H1 (cell line): ENCODE measurements around the gene SLX9. TPM values are rescaled to one million over a fixed set of nuclear protein-coding genes. Genes with fewer than 3 reads are reported as not detected.
A peak's percentile ranks its signal among the peaks of the same experiment; 100 is the strongest.

Source experiments
- CTCF ChIA-PET: fragments of 300-600 bp; sonication (Branson Sonifier 250); formaldehyde crosslinking; loops from one replicate; lab custom pipeline; 2021; ENCODE audit not compliant: partially characterized antibody; lab: Charles Lee
- POLR2A ChIA-PET: fragments of 300-600 bp; sonication (Branson Sonifier 250); formaldehyde crosslinking; loops from one replicate; lab custom pipeline; 2021; ENCODE audit warnings: inconsistent platforms; ENCODE audit not compliant: partially characterized antibody; lab: Charles Lee
- DNase-seq, 2 experiments: peaks; one replicate each; pipeline versions ENCODE4 v3.0.0 to v3.0.0-alpha.2; 2010 to 2022; ENCODE audit warnings: low spot score in 2 of 2, low read depth in 1 of 2, mixed read lengths in 1 of 2
- FAIRE-seq: peaks from 2 replicates; lab custom pipeline; 2011; peaks lifted over from hg19 to GRCh38; lab: Jason Lieb, UNC
- H2AFZ ChIP-seq: 2 replicates; pipeline ENCODE4 v1.8.1; 2012; ENCODE audit warnings: low read length, inconsistent platforms
- H2AK5ac ChIP-seq: 2 replicates; pipeline ENCODE4 v1.6.1; 2013; ENCODE audit warnings: low read depth, low read length
- H2BK120ac ChIP-seq: replicated peaks from 2 replicates; pipeline ENCODE3; 2013; ENCODE audit warnings: low read depth, low read length, inconsistent platforms
- H2BK12ac ChIP-seq: 2 replicates; pipeline ENCODE4 v1.6.1; 2013; ENCODE audit warnings: low read depth, low read length
- H2BK15ac ChIP-seq: 2 replicates; pipeline ENCODE4 v1.6.1; 2013; ENCODE audit warnings: low read length
- H2BK20ac ChIP-seq: 2 replicates; pipeline ENCODE4 v1.6.1; 2013; ENCODE audit warnings: low read length
- H2BK5ac ChIP-seq: 2 replicates; pipeline ENCODE4 v1.6.1; 2013; ENCODE audit warnings: low read depth, low read length
- H3K14ac ChIP-seq: 2 replicates; pipeline ENCODE4 v1.6.1; 2013; ENCODE audit warnings: inconsistent platforms; ENCODE audit not compliant: insufficient read length
- H3K18ac ChIP-seq: 2 replicates; pipeline ENCODE4 v1.6.1; 2013; ENCODE audit warnings: low read length; ENCODE audit errors: extremely low read depth
- H3K23ac ChIP-seq: 2 replicates; pipeline ENCODE4 v1.6.1; 2013; ENCODE audit warnings: inconsistent platforms; ENCODE audit not compliant: insufficient read length
- H3K23me2 ChIP-seq: 2 replicates; pipeline ENCODE4 v1.6.1; 2013; ENCODE audit warnings: low read depth, low read length
- H3K27ac ChIP-seq: 2 replicates; pipeline ENCODE4 v1.6.1; 2011; ENCODE audit warnings: low read depth, low read length, inconsistent platforms
- H3K27me3 ChIP-seq, 4 experiments: replicated peaks in 1 of 4; 1 replicate in 1 of 4; 2 replicates in 3 of 4; pipeline versions ENCODE4 v1.6.1 to v1.8.1; 2011 to 2013; ENCODE audit warnings: low read length in 3 of 4, mild to moderate bottlenecking in 3 of 4, inconsistent platforms in 2 of 4, mixed read lengths in 2 of 4, moderate library complexity in 1 of 4; ENCODE audit not compliant: control insufficient read depth in 3 of 4, insufficient read depth in 3 of 4; ENCODE audit errors: extremely low read depth in 1 of 4
- H3K36me3 ChIP-seq, 4 experiments: 2 replicates each; pipeline versions ENCODE4 v1.6.1 to v1.8.1; 2011 to 2013; ENCODE audit warnings: mild to moderate bottlenecking in 4 of 4, low read length in 3 of 4, moderate library complexity in 2 of 4, control low read depth in 1 of 4, inconsistent platforms in 1 of 4; ENCODE audit not compliant: insufficient read depth in 4 of 4, control insufficient read depth in 2 of 4
- H3K4ac ChIP-seq: replicated peaks from 2 replicates; pipeline ENCODE3; 2013; ENCODE audit warnings: low read length, low read depth, mixed read lengths, inconsistent platforms; ENCODE audit not compliant: insufficient read length
- H3K4me1 ChIP-seq, 4 experiments: replicated peaks in 1 of 4; 1 replicate in 1 of 4; 2 replicates in 3 of 4; pipeline versions ENCODE4 v1.6.1 to v1.8.1; 2011 to 2013; ENCODE audit warnings: low read length in 3 of 4, inconsistent platforms in 2 of 4, mixed read lengths in 1 of 4; ENCODE audit not compliant: insufficient read depth in 4 of 4, control insufficient read depth in 3 of 4
- H3K4me2 ChIP-seq, 2 experiments: 2 replicates each; pipeline versions ENCODE4 v1.6.1 to v1.8.1; 2011 to 2013; ENCODE audit warnings: low read depth in 2 of 2, low read length in 2 of 2, control low read depth in 1 of 2, inconsistent platforms in 1 of 2, mild to moderate bottlenecking in 1 of 2; ENCODE audit not compliant: insufficient read depth in 1 of 2
- H3K4me3 ChIP-seq, 4 experiments: fragments of 200-600, 300-600 bp in 1 of 4; sonication (generic), shearing (Covaris generic), sonication (Bioruptor Twin) in 1 of 4; 2 replicates each; pipeline versions ENCODE4 v1.5.1 to v1.8.1; 2011 to 2016; ENCODE audit warnings: low read length in 4 of 4, low read depth in 3 of 4, control low read depth in 2 of 4, inconsistent platforms in 2 of 4, mild to moderate bottlenecking in 2 of 4, mixed read lengths in 1 of 4, moderate library complexity in 1 of 4; ENCODE audit not compliant: insufficient read depth in 2 of 4; ENCODE audit errors: extremely low read depth in 1 of 4
- H3K56ac ChIP-seq: replicated peaks from 2 replicates; pipeline ENCODE3; 2013; ENCODE audit warnings: low read depth, mild to moderate bottlenecking, mixed read lengths, low read length, inconsistent platforms; ENCODE audit not compliant: insufficient read length
- H3K79me1 ChIP-seq: 2 replicates; pipeline ENCODE4 v1.6.1; 2013; ENCODE audit warnings: low read depth, low read length, control low read depth
- H3K79me2 ChIP-seq, 2 experiments: 2 replicates each; pipeline versions ENCODE4 v1.6.1 to v1.8.1; 2012 to 2013; ENCODE audit warnings: low read length in 2 of 2, mild to moderate bottlenecking in 2 of 2, inconsistent platforms in 1 of 2; ENCODE audit not compliant: insufficient read depth in 2 of 2, control insufficient read depth in 1 of 2
- H3K9ac ChIP-seq, 4 experiments: replicated peaks in 1 of 4; 1 replicate in 1 of 4; 2 replicates in 3 of 4; pipeline versions ENCODE4 v1.6.1 to v1.8.1; 2011 to 2013; ENCODE audit warnings: low read depth in 3 of 4, low read length in 3 of 4, control low read depth in 2 of 4, mild to moderate bottlenecking in 2 of 4, moderate library complexity in 2 of 4, inconsistent platforms in 1 of 4; ENCODE audit errors: extremely low read depth in 1 of 4
- H3K9me3 ChIP-seq, 2 experiments: 2 replicates each; pipeline versions ENCODE4 v1.6.1 to v1.8.1; 2012 to 2013; ENCODE audit warnings: mild to moderate bottlenecking in 2 of 2, moderate library complexity in 2 of 2, control low read depth in 1 of 2, inconsistent platforms in 1 of 2, low read depth in 1 of 2, low read length in 1 of 2, mixed read lengths in 1 of 2; ENCODE audit not compliant: insufficient read depth in 2 of 2
- H4K20me1 ChIP-seq, 2 experiments: replicated peaks in 1 of 2; 2 replicates each; pipeline versions ENCODE3 to v1.8.1; 2011 to 2013; ENCODE audit warnings: inconsistent platforms in 2 of 2, low read length in 2 of 2, mild to moderate bottlenecking in 1 of 2; ENCODE audit not compliant: insufficient read depth in 2 of 2, control insufficient read depth in 1 of 2
- H4K5ac ChIP-seq: 2 replicates; pipeline ENCODE4 v1.6.1; 2013; ENCODE audit warnings: low read length, low read depth, mixed read lengths, inconsistent platforms; ENCODE audit not compliant: insufficient read length
- H4K8ac ChIP-seq: 2 replicates; pipeline ENCODE4 v1.8.0; 2013; ENCODE audit warnings: mild to moderate bottlenecking, moderate library complexity, low read length, inconsistent platforms; ENCODE audit not compliant: insufficient read depth; ENCODE audit errors: extremely low read depth
- H4K91ac ChIP-seq: replicated peaks from 2 replicates; pipeline ENCODE3; 2013; ENCODE audit warnings: low read length, mixed read lengths, inconsistent platforms; ENCODE audit not compliant: insufficient read length
- GABPA ChIP-seq: IDR thresholded peaks from 2 replicates; pipeline ENCODE4 v1.6.1; 2011; ENCODE audit warnings: mild to moderate bottlenecking, low read length, moderate library complexity, borderline replicate concordance; ENCODE audit not compliant: insufficient read depth
- KDM1A ChIP-seq: fragments of 200-600, 300-600 bp; sonication (generic); IDR thresholded peaks from 2 replicates; pipeline ENCODE4 v1.7.1; 2016; ENCODE audit warnings: mild to moderate bottlenecking, low read length, borderline replicate concordance
- WGBS, 2 experiments: shearing (Covaris generic) in 1 of 2; methylation state at CpG; one replicate each; pipeline versions ENCODE4 v1.1.6 to v1.1.7; 2013 to 2015; ENCODE audit warnings: low lambda C conversion rate in 2 of 2, mixed read lengths in 2 of 2, inconsistent platforms in 1 of 2, low coverage in 1 of 2, missing lambda C conversion rate in 1 of 2; ENCODE audit not compliant: insufficient replicate concordance in 2 of 2, insufficient coverage in 1 of 2, insufficient read length in 1 of 2; ENCODE audit errors: extremely low coverage in 1 of 2, missing lambda C conversion rate in 1 of 2; 5-methylcytosine and 5-hydroxymethylcytosine counted together
- polyA plus RNA-seq, 7 experiments: library from polyadenylated mRNA; depleted of rRNA in 3 of 7; stranded (reverse) in 5 of 7; unstranded in 2 of 7; fragments of >200 nt in 5 of 7; fragments of 200-250 nt in 2 of 7; gene quantifications; 1 replicate in 5 of 7; 2 replicates in 1 of 7; 4 replicates in 1 of 7; pipeline versions ENCODE4 v1.2.1 to v1.2.3, GENCODE V29; 2011 to 2013; ENCODE audit warnings: missing spikeins in 2 of 7, mixed read lengths in 2 of 7
- total RNA-seq: library from RNA; stranded (reverse); fragmentation: NEBNext Ultra II Directional; extraction: Animal tissue kit (Norgen Biotek cat#: 25700); gene quantifications from 2 replicates; pipeline ENCODE4 v1.2.1, GENCODE V29; 2021

Gene SLX9
- total and polyA plus RNA-seq, 2 of the 8 experiments (the other 6 are each of a cell fraction or from before 2014, with no cell fraction given): 17.7 to 57.3 TPM

- peak overlapping the region; percentile 44 to 59; a peak in 3 of 4 replicates for H3K4me2 ChIP-seq
- H3K4me1 ChIP-seq: peaks cover 0 to 5% (median 2%) of the 10 kb centered on the region in 4 experiments; a peak in 4 of 7 replicates
- no peak overlapping the region for H3K23ac ChIP-seq
- TF ChIP-seq GABPA (peak; percentile 67; the same call in 1 of the 2 replicates), KDM1A (no peak)
- TF ChIP-seq, all 59 proteins: peak for 1
- ChIA-PET POLR2A (no interaction called here), CTCF (no interaction called here)
- Histone ChIP-seq H3K23me2 (peaks cover 4% of the 10 kb centered on the region; the same call in 1 of the 2 replicates), H2BK12ac (no peak overlapping the region), H2BK120ac (no peak overlapping the region), H2BK5ac (no peak overlapping the region), H3K27me3 (peaks cover 2 to 36% (median 30%) of the 10 kb centered on the region in 4 experiments), H3K4ac (no peak overlapping the region), H2BK20ac (no peak overlapping the region), H3K9me3 (peaks cover 0 to 3% of the 10 kb centered on the region in 2 experiments; a peak in 1 of 4 replicates), H3K79me2 (no peaks in the 10 kb centered on the region), H2AFZ (no peak overlapping the region), H3K4me3 (peak overlapping the region in 1 of 4 experiments; percentile 49; a peak in 3 of 8 replicates), H3K36me3 (no peaks in the 10 kb centered on the region), H4K20me1 (no peaks in the 10 kb centered on the region), H4K8ac (peak overlapping the region; percentile 63; the same call in 1 of the 2 replicates), H2BK15ac (0 out of 2 replicates have a peak overlapping the region, but pooled peaks have one; percentile 53), H4K91ac (no peak overlapping the region), H4K5ac (no peak overlapping the region), H3K18ac (no peak overlapping the region), H3K27ac (no peak overlapping the region), H3K79me1 (no peaks in the 10 kb centered on the region), H3K56ac (no peak overlapping the region), H3K9ac (no peak overlapping the region), H3K14ac (no peak overlapping the region), H2AK5ac (no peak overlapping the region)
- 69% methylated on average over 37 of the region's 60 CpGs; no CpG with 5 or more reads in 1 of the 2 experiments for WGBS, 2 experiments
- DNase-seq: no peak
- no peak for FAIRE-seq
These were observed 79.5 kb downstream of the SLX9 start for GRCh38 chr21:45019076-45019886.
